Calu3 (cell line): ENCODE measurements around the gene CEP128. TPM values are rescaled to one million over a fixed set of nuclear protein-coding genes. Genes with fewer than 3 reads are reported as not detected.

Experiments used
- BruUV-seq: library from RNA; stranded (reverse); fragments of 400-500 nt; replicated peaks from 2 replicates; lab custom pipeline; 2021; lab: Mats Ljungman, UMichigan
- CTCF ChIA-PET: fragments of 300-600 bp; sonication (Branson Sonifier 250); formaldehyde crosslinking; loops from one replicate; lab custom pipeline; 2022; ENCODE audit warnings: antibody characterized with exemption; lab: Charles Lee
- DNase-seq: peaks from one replicate; pipeline ENCODE4 v3.0.0; 2022
- H3K27ac Mint-ChIP-seq: one replicate; pipeline ENCODE4 v1.8.0; 2022; ENCODE audit warnings: mixed read lengths; ENCODE audit not compliant: unreplicated experiment
- H3K27me3 Mint-ChIP-seq: one replicate; pipeline ENCODE4 v1.8.0; 2022; ENCODE audit warnings: mixed read lengths; ENCODE audit not compliant: unreplicated experiment
- H3K36me3 Mint-ChIP-seq: one replicate; pipeline ENCODE4 v1.8.0; 2022; ENCODE audit warnings: mild to moderate bottlenecking, moderate library complexity, mixed read lengths; ENCODE audit not compliant: insufficient read depth, unreplicated experiment
- H3K4me1 Mint-ChIP-seq: one replicate; pipeline ENCODE4 v1.8.0; 2022; ENCODE audit warnings: mild to moderate bottlenecking, low read depth, mixed read lengths; ENCODE audit not compliant: unreplicated experiment
- H3K4me3 Mint-ChIP-seq: one replicate; pipeline ENCODE4 v1.8.0; 2022; ENCODE audit warnings: mild to moderate bottlenecking, low read depth, moderate library complexity, mixed read lengths; ENCODE audit not compliant: unreplicated experiment
- H3K9me3 Mint-ChIP-seq: one replicate; pipeline ENCODE4 v1.8.0; 2022; ENCODE audit warnings: low read depth, mixed read lengths; ENCODE audit not compliant: unreplicated experiment
- CTCF ChIP-seq: fragments of 200-600 bp; IDR thresholded peaks from one replicate; pipeline ENCODE4 v1.8.0; 2022; ENCODE audit warnings: antibody characterized with exemption; ENCODE audit not compliant: unreplicated experiment
- intact Hi-C: fragments of 100-400 bp; cut with micrococcal nuclease; formaldehyde crosslinking; loops from one replicate; pipeline ENCODE4 v1.10.0; 2022; ENCODE audit not compliant: unreplicated experiment
- total RNA-seq: library from RNA; stranded (reverse); gene quantifications from 2 replicates; pipeline ENCODE4 v1.2.3, GENCODE V29; 2022

The CEP128 gene
- total RNA-seq, 1 experiment from 2014 or later, result 22.9 TPM

- Mint-ChIP-seq H3K36me3 (no peaks in the 10 kb centered on the region), H3K27ac (no peak overlapping the region), H3K4me1 (no peaks in the 10 kb centered on the region), H3K27me3 (no peaks in the 10 kb centered on the region), H3K4me3 (no peak overlapping the region), H3K9me3 (peaks cover 9% of the 10 kb centered on the region)
- DNase-seq, result no peak
- intact Hi-C loops, result no loop called here
- CTCF ChIA-PET, result no interaction called here
- BruUV-seq, result no TSS peak
- TF ChIP-seq CTCF, result no peak
Measured at GRCh38 chr14:80448267-80448666, 493.3 kb downstream of the CEP128 start.

- no peak for TF ChIP-seq CTCF
- H3K9me3 Mint-ChIP-seq, result peaks cover 9% of the 10 kb centered on the region
- no peaks in the 10 kb centered on the region for H3K4me1 Mint-ChIP-seq
- no peaks in the 10 kb centered on the region for H3K36me3 Mint-ChIP-seq
- CTCF ChIA-PET, result interaction anchor here (0.7 kb wide), 1 partner anchor 387 kb away, joined by 3 read pairs; no protein-coding TSS in a partner anchor
- no peak for DNase-seq
- intact Hi-C loops, result no loop called here
- no peak overlapping the region for H3K4me3 Mint-ChIP-seq
- H3K27ac Mint-ChIP-seq, result no peak overlapping the region
- H3K27me3 Mint-ChIP-seq, result no peaks in the 10 kb centered on the region
- BruUV-seq, result no TSS peak
Measured at GRCh38 chr14:80447392-80447791, 494.1 kb downstream of the CEP128 start.

Other genes starting within 250 kb of the CEP128 start
- gene TSHR, start 13.9 kb upstream of the CEP128 start, total RNA-seq, result not detected in 2 replicates